Skeletal muscle cell (primary cell): ENCODE results near the gene SLC24A3.

Experiments
- DNase-seq: peaks from one replicate; pipeline ENCODE4 v3.0.0-alpha.2; 2010; ENCODE audit warnings: low read depth
- H3K4me3 ChIP-seq: 2 replicates; pipeline ENCODE4 v1.5.1; 2011; ENCODE audit warnings: low read depth, mild to moderate bottlenecking, control low read depth, low read length, moderate library complexity

The SLC24A3 gene

DNA sequence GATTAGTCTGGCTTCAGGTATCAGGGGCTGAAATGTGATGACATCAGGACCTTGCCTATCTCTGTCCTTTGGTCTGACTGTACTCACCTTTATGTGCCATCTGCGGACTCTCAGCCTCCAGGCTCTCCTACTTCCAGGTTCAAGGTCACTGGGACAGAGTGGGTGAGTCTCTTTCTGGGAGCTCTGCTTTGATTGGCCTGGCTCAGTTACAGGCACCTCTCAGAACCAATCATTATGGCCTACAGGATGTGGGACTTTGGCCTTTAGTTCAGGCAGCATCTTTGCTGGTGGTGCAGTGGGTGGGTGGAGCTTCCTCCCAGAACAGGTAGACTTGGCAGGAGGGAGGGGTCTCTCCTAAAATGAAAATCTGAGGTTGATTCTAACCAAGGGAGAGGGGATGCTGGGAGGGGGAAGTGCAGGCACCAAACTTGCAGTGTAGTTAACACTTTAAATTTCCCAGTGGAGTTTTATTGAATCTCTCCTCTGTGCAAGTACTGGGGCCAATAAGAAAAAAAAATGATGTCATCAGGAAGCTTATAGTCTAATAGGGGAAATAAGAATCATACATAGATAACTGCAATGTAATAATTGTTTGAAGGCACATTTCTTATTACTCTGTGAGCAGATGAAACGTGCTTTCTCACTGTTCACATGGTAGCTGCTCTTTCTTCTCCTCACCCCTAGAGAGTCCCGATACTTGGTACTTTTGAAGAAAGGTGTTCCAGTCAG lies 53.4 kb downstream of the SLC24A3 start:
- no peak overlapping the region for H3K4me3 ChIP-seq
- DNase-seq, result no peak

DNA sequence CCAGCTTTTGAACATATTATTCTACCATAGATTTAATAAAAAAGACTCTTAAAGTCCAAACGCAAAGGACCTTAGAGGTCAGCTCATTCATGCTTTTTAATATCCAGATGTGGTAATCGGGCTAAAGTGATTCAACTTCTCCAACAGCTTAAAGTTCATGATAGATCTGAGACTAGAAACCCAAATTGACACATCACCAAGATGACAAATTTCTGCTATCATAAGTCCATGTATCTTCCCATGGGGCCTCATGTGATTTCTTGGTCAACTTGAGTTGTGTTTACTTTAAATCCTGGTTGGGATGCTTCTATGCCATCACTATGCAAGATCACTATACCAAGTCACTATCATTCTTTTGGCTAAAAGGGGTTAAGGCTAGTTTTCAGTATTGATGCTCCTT lies 56.0 kb downstream of the SLC24A3 start:
- DNase-seq, result no peak
- no peak overlapping the region for H3K4me3 ChIP-seq

DNA sequence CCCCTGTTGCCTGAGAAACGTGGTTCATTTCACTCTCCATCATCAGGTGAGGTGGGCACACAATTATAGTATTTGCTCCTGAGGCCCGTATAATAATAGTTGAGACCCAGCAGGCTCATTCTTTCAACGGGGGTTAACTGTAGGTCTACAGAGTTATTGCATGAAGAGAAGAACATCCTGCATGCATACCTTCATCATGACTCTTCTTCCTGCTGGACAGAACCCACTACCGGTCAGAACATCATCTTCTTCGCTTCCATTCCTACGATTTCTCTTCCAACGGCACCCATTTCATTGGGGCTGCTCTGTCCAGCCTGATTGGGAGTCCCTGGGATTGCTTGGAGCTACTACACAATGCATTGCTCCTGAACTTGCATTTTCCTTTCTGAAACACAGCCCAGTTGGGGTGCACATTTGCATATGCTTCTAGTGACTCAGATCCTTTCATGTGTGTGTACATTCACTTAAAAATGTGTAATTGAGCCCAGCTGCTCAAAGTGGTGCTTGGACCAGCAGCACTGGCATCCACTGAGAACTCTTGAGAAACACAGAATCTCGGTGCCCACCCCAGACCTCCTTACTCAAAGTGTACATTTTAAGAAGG lies 57.4 kb downstream of the SLC24A3 start:
- no peak overlapping the region for H3K4me3 ChIP-seq
- DNase-seq, result no peak

DNA sequence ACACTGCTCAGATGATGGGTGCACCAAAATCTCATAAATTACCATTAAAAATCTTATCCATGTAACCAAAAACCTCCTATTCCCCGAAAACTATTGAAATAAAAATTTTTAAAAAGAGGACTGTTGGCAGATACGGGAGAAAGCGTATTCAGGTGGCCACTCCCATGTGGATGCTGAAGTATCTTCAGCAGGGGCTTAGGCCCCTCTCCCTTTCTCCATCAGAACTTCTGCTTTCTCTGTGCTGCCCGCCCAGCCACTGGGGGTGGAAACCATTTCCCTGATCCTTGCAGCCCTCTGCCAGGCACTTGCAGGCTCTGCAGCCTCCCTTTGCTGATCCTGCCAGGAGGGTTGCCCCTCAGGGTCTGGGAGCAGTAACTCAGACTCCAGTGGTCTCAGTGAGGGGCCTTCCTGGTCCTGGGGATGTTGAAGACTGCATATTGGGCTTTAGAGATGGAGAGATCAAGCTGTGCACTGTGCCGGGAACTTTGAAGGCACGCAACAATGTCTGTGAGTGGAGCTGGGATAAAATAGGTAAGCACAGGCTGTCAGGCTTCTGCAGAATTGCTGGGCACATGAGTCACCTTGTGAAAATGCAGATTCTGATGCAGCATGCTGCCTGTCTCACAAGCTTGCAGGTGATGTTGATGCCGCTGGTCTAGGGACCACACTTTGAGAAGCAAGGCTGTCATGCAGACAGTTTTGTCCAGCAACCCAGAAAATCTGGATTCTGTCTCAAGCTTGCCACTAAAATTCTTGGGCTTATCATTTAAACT lies 59.6 kb downstream of the SLC24A3 start:
- DNase-seq, result no peak
- H3K4me3 ChIP-seq, result no peak overlapping the region

DNA sequence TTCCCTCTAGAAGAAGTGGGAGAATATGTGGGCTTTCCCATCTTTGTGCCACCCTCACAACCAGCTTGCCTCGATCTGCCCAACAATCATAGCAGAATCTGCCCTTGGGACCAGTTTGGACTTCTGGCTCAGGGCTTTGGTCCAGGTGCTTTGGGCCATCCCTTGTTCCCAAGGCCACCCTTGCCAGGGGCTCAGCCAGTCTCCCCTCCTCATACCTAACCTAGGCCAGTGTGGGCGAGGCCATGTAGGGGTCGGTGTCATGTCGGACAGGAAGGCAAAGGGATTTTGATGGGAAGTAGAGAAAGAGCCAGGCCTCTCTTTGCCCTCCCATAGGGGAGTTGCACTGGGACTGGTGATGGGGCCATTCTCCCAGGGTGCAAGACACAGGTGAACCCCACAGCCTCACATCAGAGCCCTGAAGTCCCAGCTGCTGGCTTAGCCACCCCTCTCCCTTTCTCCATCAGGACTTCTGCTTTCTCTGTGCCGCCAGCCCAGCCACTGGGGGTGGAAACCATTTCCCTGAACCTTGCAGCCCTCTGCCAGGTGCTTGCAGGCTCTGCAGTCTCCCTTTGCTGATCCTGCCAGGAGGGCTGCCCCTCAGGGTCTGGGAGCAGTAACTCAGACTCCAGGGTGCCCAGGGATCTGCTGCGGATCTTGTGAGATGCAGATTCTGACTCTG lies 60.7 kb downstream of the SLC24A3 start:
- no peak overlapping the region for H3K4me3 ChIP-seq
- no peak for DNase-seq

DNA sequence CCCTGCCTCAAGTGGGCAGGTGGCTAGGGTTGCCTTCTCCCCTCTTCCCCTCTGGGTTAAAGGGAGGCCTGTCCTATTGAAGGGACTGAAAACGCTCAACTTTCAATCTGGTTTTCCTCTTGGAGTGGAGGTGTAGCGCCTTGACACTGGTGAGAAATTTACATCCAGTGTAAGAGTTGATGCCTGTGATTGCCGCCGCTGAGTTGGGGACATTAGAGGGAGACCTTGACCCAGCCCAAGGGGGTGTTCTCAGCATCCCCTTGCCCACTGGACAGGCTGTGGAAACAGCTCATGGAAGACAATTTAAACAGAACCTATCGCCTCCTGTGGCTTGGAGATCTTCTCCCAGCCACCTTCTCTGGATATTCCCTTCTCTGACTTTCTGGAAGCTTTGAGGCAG lies 61.6 kb downstream of the SLC24A3 start:
- H3K4me3 ChIP-seq, result no peak overlapping the region
- no peak for DNase-seq

DNA sequence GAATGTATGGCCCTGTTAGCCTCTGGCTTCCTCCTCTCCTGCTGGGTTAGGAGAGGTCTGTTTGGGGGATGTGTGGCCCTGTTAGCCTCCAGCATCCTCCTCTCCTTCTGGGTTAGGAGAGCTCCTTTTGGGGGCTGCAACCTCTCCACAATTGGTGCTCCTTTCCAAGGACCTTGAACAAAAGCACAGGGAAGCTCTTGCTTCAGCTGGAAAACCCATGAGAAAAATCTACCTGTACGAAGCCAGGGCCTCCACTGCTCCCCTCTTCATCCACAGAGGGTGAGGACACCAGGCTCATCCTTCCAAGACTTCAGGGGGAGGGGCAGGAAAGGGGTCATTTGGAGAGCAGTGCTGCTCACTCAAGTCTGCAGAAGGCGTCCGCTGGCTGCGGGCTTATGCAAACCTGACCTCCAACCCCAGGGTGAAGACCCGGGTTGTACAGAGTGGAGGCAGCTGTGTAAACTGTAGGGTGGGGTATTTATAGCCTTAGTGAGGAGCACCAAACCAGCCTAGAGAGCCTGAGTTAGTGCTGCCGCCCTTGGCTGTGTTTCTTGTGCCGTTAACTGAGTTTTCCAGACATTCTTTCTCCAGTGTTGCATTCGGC lies 62.1 kb downstream of the SLC24A3 start:
- H3K4me3 ChIP-seq, result no peak overlapping the region
- DNase-seq, result no peak

DNA sequence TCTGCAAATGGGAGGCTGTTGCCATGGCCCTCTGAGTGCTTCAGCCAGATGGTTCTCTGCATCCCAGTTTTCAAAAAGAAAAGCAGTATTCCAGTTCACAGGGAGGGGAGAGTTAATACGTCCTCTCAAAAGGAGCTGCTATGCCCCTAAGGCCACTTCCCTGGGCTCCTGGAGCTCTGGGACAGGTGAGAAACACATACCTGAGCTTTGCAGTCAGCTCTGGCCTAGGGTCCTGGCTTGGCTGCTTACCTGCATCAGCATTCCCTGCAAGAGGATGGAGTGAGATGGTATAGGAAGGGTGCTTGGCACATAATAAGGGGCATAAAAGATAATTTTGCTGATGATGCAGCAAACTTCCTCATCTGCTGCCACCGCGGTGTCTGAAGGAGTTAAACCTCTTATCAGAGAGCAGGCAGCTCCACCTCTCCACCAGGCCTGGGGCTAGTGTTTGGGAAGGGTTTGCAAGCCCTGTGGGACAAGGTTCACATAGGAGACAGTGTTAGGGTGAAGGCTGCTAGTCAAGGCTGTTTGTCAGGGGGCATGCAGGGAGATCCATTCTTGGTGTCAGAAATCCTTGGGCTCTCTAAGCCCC lies 62.7 kb downstream of the SLC24A3 start:
- no peak for DNase-seq
- H3K4me3 ChIP-seq, result no peak overlapping the region

DNA sequence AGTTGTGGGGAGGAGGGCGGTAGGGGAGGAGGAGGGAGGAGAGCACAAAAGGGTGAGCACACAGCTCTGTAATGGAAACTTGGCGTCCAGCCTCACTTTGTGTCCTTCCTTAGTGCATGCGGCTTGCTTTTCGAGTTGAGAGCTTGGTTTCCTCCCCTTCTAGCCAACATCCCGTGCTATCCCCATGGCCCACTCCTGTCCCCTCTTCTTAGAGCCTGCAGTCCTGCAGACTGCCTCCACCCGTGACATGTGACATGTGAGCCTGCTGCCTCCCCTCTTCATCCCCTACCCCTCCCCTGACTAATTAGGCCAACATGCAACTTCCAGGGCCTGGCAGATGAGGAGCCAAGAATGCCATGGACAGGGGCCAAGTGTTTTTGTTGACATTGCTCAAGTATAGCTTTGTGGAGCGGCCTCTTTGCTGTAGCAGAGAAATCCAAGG lies 63.2 kb downstream of the SLC24A3 start:
- DNase-seq, result no peak
- no peak overlapping the region for H3K4me3 ChIP-seq

DNA sequence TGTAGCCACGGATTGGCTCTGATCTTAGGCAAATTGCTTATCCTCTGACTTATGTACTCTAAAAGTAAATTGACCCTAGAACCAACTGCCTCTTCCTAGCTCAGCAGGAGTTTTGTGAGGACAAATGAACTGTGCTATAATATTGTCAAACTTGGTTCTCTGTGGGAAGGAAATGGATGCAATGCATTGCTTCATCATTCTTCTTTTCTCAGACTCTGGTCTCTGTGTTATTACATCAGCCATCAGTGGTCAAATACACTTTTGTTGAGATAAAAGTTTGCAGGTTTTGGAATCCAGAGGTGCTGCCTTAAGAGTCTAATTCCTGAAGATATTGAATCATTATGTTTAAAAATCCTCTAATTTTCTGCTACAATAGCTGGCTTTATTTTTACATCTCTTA lies 64.9 kb downstream of the SLC24A3 start:
- no peak overlapping the region for H3K4me3 ChIP-seq
- no peak for DNase-seq

DNA sequence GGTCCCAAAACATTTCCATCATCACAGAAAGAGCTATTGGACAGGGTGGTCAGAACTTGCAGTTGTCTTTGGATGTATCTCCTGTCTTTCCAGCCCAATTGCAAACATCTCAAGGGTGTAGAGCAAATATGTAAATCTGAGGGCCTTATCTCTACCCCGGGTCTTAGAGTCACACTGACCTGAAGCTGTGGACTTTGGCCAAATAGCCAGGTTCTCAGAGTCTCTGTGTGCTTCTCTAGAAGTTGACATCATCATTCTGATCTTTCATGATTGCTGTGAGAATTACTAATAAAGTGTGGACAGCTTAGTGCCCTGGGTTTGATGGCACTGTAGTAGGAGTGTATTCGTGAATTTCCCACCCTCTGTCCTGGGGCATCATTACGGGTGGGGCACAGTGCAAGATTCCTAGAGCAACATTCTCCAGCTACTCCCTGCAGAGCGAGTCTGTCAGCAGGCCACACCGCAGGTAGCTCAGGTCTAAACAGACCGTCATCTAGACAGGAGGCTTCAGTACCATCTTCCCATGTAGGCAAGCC lies 71.1 kb downstream of the SLC24A3 start:
- DNase-seq, result no peak

DNA sequence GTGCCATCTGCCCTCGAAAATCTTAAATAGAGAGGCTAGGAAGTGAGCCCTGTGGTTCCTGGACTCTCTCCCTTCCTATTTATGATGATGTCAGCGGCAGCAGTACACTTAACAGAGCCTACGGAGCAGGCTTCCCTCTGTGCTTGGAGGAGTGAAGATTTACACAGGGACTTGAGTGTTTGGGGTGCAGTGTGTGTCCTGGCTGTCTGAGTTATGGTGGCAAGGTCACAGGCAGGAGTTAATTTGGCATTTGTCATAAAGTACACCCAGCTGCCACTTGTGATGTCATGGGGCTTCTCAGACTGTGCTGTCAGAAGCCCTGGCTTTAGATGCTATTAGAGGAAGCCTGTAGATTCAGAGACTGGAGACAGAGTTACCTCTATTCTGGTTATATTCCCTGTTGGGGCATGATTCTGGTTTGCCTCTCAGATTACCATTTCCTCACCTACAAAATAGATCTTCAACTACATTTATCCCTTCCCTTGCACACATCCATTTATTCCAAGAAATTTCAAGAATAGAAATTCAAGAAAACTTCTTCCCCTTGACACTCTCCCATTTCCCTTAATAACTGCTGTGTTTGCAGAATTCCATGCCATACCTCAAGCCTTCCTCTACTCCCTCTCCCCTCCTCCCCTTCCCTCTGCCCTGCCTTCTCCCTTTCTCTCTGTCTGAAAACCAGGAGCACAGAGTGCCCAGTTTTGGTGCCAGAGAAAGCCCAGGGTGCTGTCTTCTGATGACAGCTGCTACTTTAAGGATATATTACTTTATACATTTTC lies 72.1 kb downstream of the SLC24A3 start:
- H3K4me3 ChIP-seq, result no peak overlapping the region
- no peak for DNase-seq

More for the DNA sequence above, 71.1 kb downstream of the SLC24A3 start:
- H3K4me3 ChIP-seq, result no peak overlapping the region

DNA sequence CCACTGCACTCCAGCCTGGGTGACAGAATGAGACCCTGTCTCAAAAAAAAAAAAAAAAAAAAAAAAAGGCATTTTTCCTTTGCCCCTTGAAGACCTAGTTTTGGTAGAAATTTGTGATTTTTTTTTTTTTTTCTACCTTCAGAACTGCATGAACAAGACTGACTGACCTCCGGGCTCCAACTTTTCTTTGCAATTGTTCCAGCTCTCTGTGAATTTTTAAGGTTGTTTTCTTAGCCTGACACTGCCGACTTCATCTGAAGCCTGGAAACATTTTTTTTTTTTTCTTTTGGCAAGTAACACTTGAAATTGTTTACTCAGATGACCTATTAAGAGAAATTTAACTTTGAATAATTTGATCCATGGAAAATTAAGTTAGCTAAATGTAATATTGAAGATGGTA lies 73.0 kb downstream of the SLC24A3 start:
- DNase-seq, result no peak
- H3K4me3 ChIP-seq, result no peak overlapping the region

DNA sequence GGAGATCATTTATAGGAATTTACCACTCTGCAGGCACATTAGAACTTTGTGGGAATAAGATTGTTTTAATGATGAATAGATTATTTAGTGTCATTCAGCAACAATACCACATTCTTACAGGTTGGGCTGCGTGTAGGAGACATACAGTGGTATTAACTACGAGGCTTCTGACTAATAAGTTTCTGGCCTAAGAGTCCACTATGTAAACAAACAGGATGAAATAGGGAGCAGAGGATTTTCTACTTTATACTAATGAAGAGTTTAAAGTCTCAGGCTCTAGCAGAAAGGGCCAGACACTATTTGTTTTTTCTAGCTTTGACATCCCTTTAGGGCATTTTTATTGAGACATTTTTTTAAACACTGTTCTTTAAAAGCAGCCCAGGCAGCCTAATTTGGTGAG lies 75.6 kb downstream of the SLC24A3 start:
- no peak for DNase-seq
- H3K4me3 ChIP-seq, result no peak overlapping the region

DNA sequence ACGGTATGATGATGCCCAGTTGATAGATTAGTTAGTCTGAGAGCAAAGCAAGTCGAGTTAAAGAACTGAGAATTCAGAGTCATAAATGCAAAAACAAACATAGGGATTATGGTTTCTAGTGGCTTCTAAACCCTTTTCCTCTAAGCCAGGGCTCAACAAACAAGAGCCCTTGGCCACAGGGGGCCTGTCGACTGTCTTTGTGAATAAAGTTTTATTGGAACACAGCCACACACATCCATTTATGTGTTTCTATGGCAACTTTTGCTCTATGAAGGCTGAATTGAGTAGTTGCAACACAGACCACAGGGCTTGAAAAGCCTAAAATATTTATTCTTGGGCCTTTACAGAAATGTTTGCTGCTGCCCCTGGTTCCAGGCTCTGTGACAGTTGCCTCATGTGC lies 76.2 kb downstream of the SLC24A3 start:
- DNase-seq, result no peak

DNA sequence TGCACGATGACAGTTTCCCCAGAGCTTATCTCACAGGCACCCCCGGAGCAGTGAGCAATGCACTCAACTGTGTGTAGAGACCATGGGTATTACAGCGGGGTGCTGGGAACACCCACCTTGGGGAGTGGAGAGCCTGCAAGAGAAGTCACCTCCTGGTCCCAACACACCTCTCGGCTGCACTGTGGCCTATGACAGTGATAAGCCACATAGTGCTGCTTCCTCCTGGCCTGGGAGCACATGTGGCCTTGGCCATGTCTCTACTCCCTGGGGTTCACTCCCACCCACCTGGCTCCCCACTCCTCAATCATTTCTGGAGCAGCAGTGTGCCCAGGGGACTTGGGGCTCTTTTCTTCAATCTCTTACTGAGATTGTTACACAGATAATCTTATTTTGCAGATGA lies 77.0 kb downstream of the SLC24A3 start:
- no peak for DNase-seq

More for the DNA sequence above, 76.2 kb downstream of the SLC24A3 start:
- H3K4me3 ChIP-seq, result no peak overlapping the region

DNA sequence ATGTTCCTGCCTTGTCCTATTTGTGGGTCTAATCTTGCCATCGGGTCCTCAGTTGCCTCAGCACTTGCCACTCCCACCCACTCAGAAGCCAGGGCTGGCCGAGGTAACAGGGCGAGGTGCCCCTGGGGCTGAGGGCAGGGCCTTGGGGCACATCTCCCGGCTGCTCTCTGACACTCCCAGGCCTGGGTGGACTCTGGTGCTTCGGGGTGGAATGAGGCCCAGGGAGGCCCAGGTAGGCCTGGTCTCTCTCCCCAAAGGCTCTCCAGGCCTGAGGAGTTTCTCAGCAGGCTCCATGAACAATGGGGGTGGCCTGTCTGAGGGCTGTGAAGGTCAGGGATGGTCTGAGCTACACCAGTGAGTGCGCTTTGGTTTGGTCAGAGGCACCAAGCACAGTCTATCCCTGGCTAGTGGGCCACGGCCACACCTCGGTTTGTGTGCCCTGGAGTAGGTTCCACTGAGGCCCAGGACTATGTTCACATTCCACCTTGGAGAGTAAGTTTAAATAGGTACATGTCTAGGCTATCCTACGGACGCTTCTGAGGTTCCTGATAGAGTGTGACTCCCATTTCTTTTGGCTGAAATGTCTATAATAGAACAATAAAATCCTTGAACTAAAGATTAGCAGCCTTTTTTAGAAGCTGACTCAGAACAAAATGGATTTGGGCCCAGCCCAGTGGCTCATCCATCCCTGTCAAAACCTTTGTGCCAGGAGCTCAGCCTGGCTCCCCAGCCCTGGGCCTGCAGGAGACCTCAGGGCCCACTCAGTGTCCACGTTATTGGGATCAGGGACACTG lies 78.8 kb downstream of the SLC24A3 start:
- H3K4me3 ChIP-seq, result no peak overlapping the region
- no peak for DNase-seq

More for the DNA sequence above, 77.0 kb downstream of the SLC24A3 start:
- H3K4me3 ChIP-seq, result no peak overlapping the region

DNA sequence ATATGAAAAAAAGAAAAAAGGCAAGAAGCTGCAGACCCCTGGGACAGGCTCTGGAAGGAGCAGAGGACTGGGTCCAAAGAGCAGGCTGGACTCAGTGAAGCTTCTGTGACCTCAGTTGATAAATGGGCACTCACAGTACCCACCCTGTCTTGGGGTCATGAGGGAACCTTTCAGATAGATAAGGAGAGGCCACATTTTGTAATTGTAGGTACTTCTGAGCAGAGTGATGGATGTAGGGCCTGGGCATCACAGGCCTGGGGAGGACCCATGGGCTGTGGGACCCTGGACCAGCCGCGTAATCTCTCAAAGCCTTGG lies 79.3 kb downstream of the SLC24A3 start:
- no peak for DNase-seq
- no peak overlapping the region for H3K4me3 ChIP-seq
